HEK293T (cell line): ENCODE measurements around the gene TTLL11.

Source experiments
- CTCF ChIA-PET: fragments of 350-600 bp; formaldehyde crosslinking; extraction: SDS; loops from one replicate; lab custom pipeline; 2021; ENCODE audit warnings: antibody characterized with exemption, inconsistent platforms; lab: Yijun Ruan, JAX
- POLR2A ChIA-PET: fragments of 350-600 bp; formaldehyde crosslinking; extraction: SDS; loops from one replicate; lab custom pipeline; 2020; ENCODE audit warnings: antibody characterized with exemption, inconsistent platforms; lab: Yijun Ruan, JAX
- DNase-seq: peaks from one replicate; pipeline ENCODE4 v3.0.0; 2012; ENCODE audit warnings: mixed read lengths; ENCODE audit errors: extremely low spot score
- ARNT ChIP-seq: fragments of 450-650 bp; IDR thresholded peaks from 2 replicates; pipeline ENCODE4 v1.6.1; 2017; ENCODE audit warnings: mild to moderate bottlenecking
- BHLHE40 ChIP-seq: fragments of 450-650 bp; IDR thresholded peaks from 2 replicates; pipeline ENCODE4 v1.6.1; 2016; ENCODE audit warnings: mild to moderate bottlenecking, moderate library complexity, borderline replicate concordance
- CTBP1 ChIP-seq: fragments of 450-650 bp; IDR thresholded peaks from 2 replicates; pipeline ENCODE4 v1.6.1; 2016; ENCODE audit warnings: borderline replicate concordance
- ELF4 ChIP-seq: fragments of 450-650 bp; IDR thresholded peaks from 2 replicates; pipeline ENCODE4 v1.6.1; 2017; ENCODE audit warnings: antibody characterized with exemption
- FOXA1 ChIP-seq: fragments of 450-650 bp; IDR thresholded peaks from 2 replicates; pipeline ENCODE4 v1.6.1; 2016; ENCODE audit warnings: mild to moderate bottlenecking
- FOXK2 ChIP-seq: fragments of 450-650 bp; IDR thresholded peaks from 2 replicates; pipeline ENCODE4 v1.6.1; 2016; ENCODE audit warnings: mild to moderate bottlenecking
- FOXM1 ChIP-seq: fragments of 450-650 bp; IDR thresholded peaks from 2 replicates; pipeline ENCODE4 v1.6.1; 2017; ENCODE audit warnings: mild to moderate bottlenecking, borderline replicate concordance
- HDGF ChIP-seq: fragments of 450-650 bp; IDR thresholded peaks from 2 replicates; pipeline ENCODE4 v1.6.1; 2017; ENCODE audit warnings: antibody characterized with exemption, borderline replicate concordance
- L3MBTL2 ChIP-seq: fragments of 450-650 bp; conservative IDR thresholded peaks from 2 replicates; pipeline ENCODE4 v1.6.1; 2016; ENCODE audit warnings: mild to moderate bottlenecking
- LEF1 ChIP-seq: fragments of 450-650 bp; IDR thresholded peaks from 2 replicates; pipeline ENCODE4 v1.6.1; 2017; ENCODE audit warnings: mild to moderate bottlenecking, borderline replicate concordance
- NFRKB ChIP-seq: fragments of 450-650 bp; IDR thresholded peaks from 2 replicates; pipeline ENCODE4 v1.6.1; 2016; ENCODE audit warnings: mild to moderate bottlenecking, moderate library complexity
- SP1 ChIP-seq: fragments of 450-650 bp; IDR thresholded peaks from 2 replicates; pipeline ENCODE4 v1.6.1; 2017
- SUZ12 ChIP-seq: fragments of 450-650 bp; IDR thresholded peaks from 2 replicates; pipeline ENCODE4 v1.6.1; 2016; ENCODE audit warnings: mild to moderate bottlenecking
- TARDBP ChIP-seq: fragments of 450-650 bp; IDR thresholded peaks from 2 replicates; pipeline ENCODE4 v1.6.1; 2016
- ZNF384 ChIP-seq: fragments of 450-650 bp; IDR thresholded peaks from 2 replicates; pipeline ENCODE4 v1.6.1; 2016
- TF ChIP-seq, protein P1 (sequence below): fragments of 450-650 bp; IDR thresholded peaks from 2 replicates; pipeline ENCODE4 v1.6.1; 2016

TTLL11 gene

DNA sequence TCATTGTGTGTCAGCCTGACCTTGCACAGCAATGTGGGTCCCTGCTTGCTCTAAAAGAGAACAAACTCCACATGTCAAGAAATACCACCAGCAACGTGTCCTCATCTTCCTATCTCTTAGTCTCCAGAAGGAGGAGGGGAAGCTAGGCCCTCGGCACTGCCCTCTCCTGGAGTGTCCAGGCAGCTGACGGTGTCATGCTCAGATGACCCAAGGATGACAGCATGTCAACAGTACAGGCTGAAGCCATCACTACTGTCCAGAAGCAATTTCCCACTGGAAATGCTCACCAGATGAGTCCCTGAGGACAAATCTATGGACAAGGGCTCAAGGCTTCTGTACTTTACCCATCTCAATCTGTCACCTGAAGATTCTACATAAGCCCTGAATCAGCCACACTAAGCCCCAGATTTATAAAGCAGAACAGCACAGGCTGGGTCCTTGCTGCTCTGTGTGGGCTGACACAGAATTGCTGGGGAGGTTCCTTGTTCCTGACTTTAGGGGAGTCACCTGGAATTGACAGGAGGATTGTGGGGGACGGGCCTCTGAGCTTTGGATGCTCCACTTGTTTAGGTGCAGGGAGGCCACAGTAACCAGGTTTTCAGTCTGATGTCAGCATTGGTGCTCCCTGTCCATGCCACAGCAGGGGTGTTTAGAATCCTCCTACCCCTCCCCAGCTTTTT lies 231.5 kb downstream of the TTLL11 start:
- TF ChIP-seq SUZ12 = no peak
- TF ChIP-seq FOXA1 = no peak
- TF ChIP-seq HDGF = no peak
- no peak for TF ChIP-seq SP1
- no peak for TF ChIP-seq BHLHE40
- no peak for TF ChIP-seq TARDBP
- no peak for TF ChIP-seq FOXM1
- ChIA-PET POLR2A (no interaction called here), CTCF (interaction anchor here (0.8 to 1.3 kb wide), 2 partner anchors 25 to 117 kb away, joined by 3 to 5 read pairs; no protein-coding TSS in a partner anchor)
- peak; percentile 61 for DNase-seq

DNA sequence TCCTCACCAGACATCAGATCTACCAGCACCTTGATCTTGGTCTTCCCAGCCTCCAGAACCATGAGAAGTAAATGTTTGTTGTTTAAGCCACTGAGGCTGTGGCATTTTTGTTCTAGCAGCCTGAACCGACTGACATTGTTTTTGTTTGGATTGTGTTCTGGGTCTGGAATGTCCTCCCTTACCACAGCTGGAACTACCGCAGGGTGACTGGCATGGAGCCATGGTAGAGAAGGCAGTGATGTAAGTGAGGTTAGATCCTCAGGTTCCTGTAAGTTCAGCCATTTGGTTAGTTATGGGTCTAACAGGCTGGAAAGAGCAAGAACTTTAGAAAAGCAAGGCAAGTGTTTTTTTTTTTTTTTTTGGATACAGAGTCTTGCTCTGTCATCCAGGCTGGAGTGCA lies 232.4 kb downstream of the TTLL11 start:
- CTCF ChIA-PET = no interaction called here
- POLR2A ChIA-PET = no interaction called here
- no peak for TF ChIP-seq FOXA1
- DNase-seq = no peak

DNA sequence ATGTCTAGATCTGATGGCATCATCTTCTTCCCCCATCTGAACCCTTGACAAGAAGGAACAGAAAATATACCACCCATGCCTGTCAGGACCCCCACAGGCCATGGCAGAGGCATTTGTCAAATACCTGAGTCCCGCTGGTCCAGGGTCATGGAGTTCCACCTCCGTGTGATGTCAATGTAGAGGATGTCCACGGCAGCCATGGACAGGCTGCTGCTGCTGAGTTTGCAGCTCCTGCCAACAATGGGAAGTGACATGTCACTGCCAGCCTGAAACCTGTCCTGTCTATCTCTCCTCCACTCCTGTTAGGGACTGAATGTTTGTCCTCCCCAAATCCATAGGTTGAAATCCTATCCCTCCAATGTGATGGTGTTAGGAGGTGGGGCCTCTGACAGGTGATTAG lies 232.9 kb downstream of the TTLL11 start:
- ChIA-PET CTCF (no interaction called here), POLR2A (no interaction called here)
- TF ChIP-seq BHLHE40 = no peak
- no peak for TF ChIP-seq FOXA1
- TF ChIP-seq ELF4 = no peak
- no peak for TF ChIP-seq SP1
- TF ChIP-seq CTBP1 = no peak
- no peak for TF ChIP-seq ARNT
- TF ChIP-seq FOXK2 = no peak
- no peak for TF ChIP-seq NFRKB
- TF ChIP-seq ZNF384 = no peak
- TF ChIP-seq FOXM1 = no peak
- no peak for TF ChIP-seq L3MBTL2
- TF ChIP-seq LEF1 = no peak
- no peak for TF ChIP-seq SUZ12
- TF ChIP-seq, protein P1, sequence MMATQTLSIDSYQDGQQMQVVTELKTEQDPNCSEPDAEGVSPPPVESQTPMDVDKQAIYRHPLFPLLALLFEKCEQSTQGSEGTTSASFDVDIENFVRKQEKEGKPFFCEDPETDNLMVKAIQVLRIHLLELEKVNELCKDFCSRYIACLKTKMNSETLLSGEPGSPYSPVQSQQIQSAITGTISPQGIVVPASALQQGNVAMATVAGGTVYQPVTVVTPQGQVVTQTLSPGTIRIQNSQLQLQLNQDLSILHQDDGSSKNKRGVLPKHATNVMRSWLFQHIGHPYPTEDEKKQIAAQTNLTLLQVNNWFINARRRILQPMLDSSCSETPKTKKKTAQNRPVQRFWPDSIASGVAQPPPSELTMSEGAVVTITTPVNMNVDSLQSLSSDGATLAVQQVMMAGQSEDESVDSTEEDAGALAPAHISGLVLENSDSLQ = no peak
- TF ChIP-seq HDGF = no peak
- no peak for TF ChIP-seq TARDBP
- DNase-seq = no peak

- ChIA-PET POLR2A (no interaction called here), CTCF (interaction anchor here (0.6 kb wide), 1 partner anchor 314 kb away, joined by 3 read pairs; no protein-coding TSS in a partner anchor)
- TF ChIP-seq SP1 (no peak), FOXM1 (no peak), ZNF384 (no peak), ARNT (no peak), FOXA1 (no peak), SUZ12 (no peak), LEF1 (no peak)
- TF ChIP-seq, protein P1 = no peak
Observed at GRCh38 chr9:121859646-121860045, 233.5 kb downstream of the TTLL11 start.

DNA sequence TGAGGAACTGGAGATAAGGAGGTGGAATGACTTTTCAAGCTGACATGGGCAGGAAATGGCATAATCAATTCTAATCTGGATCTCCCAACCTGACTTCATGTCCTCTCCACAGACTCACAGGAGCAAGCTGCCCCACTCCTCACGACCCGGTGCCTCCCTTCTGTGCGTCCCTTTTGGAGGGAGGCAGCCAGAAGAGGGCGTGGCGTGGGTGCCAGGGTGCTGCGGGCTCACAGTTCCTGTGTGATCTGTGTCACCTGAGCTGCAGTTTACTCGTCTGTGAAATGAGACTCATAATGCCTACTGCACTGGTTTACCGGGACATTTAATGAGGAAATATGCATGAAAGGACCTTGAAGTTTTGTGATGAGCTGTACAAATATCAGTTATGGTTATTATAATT lies 234.3 kb downstream of the TTLL11 start:
- TF ChIP-seq ZNF384 (no peak), SP1 (no peak), FOXA1 (no peak), BHLHE40 (no peak), TARDBP (no peak), FOXK2 (no peak), ARNT (no peak), CTBP1 (no peak), ELF4 (no peak), LEF1 (no peak), NFRKB (no peak), SUZ12 (no peak), FOXM1 (no peak), HDGF (no peak), L3MBTL2 (no peak)
- TF ChIP-seq, protein P1 = no peak
- ChIA-PET POLR2A (no interaction called here), CTCF (no interaction called here)
- no peak for DNase-seq

More at GRCh38 chr9:121859646-121860045, 233.5 kb downstream of the TTLL11 start:
- no peak for DNase-seq

DNA sequence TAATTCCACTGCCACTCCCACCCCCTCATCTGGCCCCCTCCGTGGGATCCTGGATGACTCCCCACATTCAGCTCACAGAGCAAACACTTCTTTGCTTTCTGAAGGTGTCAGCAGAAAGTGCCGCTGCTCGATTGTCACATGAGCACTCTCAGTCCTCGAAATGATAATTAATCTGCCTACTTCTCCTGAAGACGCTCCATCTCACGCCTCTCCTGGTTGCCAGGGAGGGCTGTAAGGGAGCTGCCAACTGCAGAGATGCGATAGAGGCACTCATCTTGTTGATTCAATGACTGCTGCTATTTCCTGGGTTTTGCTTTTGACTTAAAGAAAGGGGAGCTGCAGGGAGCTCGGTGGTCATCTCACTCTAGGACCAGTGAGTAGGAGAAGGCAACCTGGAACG lies 235.2 kb downstream of the TTLL11 start:
- ChIA-PET CTCF (no interaction called here), POLR2A (no interaction called here)
- TF ChIP-seq LEF1 (no peak), CTBP1 (no peak), BHLHE40 (no peak), ZNF384 (no peak), ELF4 (no peak), FOXK2 (no peak), SP1 (no peak), SUZ12 (no peak), TARDBP (no peak), FOXM1 (no peak), L3MBTL2 (no peak), HDGF (no peak), FOXA1 (no peak), ARNT (no peak), NFRKB (no peak)
- TF ChIP-seq, protein P1 = no peak
- no peak for DNase-seq
